Stimulated activated CD4-positive, alpha-beta T cell treated with anti-CD3 and anti-CD28 coated beads, Interleukin-2, amount 100 ng/mL, for 48 hours (primary cell): Measurements from ENCODE around the gene FGF12.
"Not testable (repeated sequence)": the region's sequence is repeated elsewhere in the genome, so short reads cannot be mapped to it uniquely, and the experiment has no call there.

ENCODE experiments used
- DNase-seq, 2 donors: peaks; one replicate each; pipeline ENCODE4 v3.0.0-alpha.2; 2020

The FGF12 gene

DNA sequence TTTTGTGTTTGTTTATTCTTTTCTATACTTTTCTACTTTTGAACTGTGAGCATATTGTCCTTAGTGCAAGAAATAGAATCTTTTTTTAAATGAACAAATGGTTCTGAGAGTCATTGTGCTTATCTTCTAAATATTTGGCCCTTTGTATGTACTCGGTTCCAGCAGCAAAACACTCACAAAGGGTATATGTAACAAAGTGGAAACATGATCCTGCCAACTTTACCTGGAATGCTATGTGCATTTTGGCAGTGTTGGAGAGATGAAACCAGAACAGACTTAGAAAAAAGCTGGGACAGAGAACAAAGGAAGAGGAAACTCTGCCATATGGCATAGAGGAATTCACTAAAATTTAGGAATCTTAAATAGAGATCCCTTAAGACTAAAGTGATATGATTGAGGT, 150.1 kb downstream of the FGF12 start:
- DNase-seq = no peak

DNA sequence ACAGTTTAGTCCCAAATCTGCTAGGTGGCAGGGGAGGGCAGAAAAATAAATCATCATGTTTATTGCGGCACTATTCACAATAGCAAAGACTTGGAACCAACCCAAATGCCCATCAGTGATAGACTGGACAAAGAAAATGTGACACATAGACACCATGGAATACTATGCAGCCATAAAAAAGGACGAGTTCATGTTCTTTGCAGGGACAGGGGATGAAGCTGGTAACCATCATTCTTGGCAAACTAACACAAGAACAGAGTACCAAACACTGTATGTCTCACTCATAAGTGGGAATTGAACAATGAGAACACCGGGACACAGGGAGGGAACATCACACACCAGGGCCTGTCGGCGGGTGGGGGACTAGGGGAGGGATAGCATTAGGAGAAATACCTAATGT, 150.6 kb downstream of the FGF12 start:
- not testable (repeated sequence) for DNase-seq

DNA sequence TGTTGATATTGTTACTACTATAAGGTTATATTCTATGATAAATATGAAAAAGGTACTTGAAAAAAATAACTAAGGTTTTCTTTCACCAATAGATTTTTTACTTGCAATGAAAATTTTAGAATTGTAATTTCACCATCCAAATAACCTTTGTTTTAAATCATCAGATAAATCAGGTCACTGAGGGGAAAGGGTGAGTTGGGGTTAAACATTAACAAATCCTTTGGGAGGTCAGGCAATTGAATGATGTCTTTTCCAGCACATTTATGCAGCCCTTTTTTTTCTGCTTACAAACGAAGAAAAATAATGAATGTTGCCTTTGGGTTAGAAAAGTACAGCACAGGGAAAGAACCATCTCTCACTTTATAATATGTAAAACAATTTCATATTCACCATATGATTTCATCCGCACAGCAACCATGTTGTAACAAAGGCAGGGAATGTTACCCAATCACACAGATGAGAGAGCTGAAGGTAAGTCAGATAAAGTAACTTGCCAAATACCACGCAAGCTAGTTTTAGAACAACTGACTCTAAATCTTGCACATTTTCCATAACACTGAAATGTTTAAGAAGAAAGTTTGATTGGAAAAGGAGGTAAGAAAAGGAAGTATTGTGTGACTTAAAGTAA, 151.3 kb downstream of the FGF12 start:
- no peak for DNase-seq

DNA sequence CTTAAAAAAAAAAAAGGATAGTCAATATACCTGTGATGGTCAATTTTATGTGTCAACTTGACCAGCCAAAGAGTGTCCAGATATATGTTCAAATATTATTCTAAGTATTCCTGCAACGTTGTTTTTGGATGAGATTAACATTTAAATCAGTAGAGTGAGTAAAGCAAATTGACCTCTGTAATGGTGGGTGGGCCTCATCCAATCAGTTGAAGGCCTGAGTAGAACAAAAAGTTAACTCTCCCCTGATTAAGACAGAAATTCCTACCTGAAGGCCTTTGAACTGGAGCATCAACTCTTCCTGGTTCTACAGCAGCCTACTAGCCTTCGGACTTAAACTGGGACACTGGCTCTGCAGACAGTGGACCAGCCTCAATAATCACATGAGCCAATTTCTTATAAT, 154.1 kb downstream of the FGF12 start:
- no peak for DNase-seq

DNA sequence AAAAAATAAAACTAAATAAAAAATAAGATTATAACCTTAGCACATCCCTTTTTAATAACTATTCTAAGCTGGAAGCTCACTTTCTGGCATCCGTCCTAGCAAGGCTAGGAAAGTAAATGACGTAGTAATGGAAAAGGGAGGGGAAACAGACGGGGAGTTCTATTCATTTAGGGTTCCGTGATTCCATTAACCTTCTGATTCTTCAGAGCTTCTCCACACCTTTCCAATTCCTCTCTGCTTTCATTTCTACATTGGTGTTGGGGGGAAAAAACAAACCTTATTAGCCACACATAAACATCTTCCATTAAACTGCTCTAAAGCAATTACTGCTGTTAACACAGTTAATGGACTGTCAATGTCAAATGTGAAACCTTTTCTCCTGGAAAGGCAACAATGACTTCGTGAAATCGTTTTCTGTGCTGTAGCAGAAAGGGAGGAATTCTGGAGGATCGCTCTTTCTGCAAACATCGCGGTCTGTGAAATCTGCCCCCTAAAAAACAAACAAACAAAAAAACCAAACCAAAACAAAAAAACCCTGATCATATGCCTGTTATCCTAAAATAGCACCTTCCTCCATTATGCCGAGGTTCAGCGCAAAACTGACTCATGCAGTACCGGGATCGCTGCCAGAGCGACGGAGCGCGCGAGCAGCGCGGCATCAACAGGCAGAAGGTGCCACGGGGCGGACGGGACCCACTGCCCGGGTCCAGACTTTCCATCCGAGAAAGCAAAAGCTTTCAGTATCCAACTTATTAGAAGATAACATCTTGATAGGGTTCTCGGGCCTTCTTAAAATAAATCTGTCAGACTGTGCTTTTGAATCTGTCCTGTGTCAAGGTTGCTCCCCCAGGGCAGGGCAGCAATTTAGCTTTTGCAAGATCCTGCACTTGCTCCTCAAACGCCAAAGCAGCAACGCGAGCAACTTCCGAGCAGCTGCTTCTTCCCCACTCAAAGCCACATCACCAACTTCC, 156.2 kb downstream of the FGF12 start:
- no peak for DNase-seq

DNA sequence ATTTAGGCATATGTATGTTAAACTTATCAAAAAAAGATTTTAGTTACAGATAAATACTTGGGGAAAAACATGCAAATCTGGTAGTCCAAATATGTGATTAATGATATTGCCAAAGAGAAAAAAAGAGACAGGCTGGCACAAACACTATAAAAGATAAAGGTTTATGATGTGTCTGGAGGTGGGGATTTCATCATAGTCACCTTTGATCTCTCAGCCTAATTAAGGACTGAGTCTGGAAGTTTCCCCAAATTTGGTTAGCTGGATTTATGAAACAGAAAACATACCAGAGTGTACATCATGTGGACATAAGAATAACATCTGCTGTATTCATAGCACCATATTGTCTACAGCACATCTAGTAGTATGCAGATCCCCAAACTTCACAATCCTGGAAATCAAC, 157.0 kb downstream of the FGF12 start:
- DNase-seq = no peak

DNA sequence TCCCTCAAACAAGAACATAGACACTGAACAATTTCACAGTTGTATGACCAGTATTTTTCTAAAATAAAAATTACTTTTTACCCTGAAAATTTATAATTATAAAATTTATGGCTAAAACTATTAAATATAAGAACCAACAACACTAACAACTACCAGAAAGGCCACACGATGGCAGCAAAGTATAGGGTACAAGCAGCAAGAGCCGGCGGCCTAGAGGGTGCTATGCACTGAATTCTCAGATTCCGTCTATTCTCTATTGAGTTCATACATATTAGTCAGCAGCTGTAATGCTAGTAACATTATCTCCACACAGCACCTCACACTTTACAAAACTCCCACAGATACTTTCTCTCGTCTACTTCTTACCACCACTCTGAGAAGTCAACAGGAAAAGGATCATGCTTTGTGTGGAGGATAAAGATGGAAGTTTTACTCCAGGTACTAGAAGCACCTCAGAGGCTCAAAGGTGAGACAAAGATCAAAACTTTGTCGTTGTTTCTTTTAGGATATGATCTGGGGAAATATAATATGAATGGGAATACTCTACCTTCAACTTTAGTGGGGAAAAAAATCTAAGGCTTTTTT, 160.5 kb downstream of the FGF12 start:
- peak; percentile 55 to 57 for DNase-seq

DNA sequence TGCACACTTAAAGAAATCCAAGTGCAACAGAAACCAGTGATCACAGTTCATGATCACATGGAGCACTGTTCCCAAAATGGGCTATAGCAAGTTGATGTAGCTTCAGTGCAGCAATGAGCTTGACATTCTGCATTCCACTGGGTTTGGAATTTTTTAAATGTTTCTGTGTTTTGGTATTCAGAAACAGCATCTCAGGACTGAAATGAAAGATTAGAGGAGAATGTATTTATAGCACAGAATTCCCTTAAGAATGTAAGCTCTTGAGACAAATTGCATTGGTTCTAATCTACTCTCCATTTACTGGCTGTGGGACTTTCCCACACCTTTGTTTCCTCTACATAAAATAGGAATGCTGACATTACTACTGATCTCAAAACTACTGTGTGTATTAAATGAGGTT, 162.7 kb downstream of the FGF12 start:
- DNase-seq = no peak

DNA sequence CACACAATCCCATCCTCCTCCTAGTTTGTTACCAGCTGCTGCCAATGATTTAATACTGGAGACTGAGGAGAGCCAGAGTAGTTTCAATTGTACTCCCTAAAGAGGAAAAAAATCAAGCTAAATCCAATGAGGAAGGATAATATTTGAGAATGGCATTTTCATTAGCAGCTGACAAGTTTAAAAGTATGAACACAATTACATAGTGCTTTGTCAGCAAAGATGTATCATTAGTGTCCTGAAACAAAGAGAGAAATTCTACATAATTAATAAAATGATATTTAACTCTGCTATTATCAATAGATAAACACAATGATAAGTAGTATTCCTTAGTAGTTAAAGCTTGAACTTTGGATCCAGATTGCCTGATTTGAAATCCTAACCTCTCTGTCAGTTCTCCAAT, 163.9 kb downstream of the FGF12 start:
- no peak for DNase-seq

DNA sequence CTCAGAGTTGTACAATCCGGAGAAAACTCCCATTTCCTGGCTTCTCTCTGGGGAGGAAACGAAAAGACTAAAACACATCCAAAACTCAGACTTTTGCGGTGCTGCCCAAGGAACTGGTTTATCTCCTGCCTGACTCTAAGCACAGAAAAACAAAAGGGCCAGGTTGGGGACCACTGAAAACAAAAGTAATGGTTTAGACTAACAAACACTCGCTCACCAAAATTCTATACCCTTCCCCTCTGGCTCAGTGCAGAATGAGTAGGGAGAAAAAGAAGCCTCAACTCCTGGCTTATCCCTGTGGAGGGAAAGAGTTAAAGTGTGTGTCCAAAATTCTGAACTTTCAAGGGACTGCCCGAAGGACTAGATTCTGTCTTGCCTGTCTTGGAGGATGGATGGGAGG, 173.6 kb downstream of the FGF12 start:
- DNase-seq = no peak

DNA sequence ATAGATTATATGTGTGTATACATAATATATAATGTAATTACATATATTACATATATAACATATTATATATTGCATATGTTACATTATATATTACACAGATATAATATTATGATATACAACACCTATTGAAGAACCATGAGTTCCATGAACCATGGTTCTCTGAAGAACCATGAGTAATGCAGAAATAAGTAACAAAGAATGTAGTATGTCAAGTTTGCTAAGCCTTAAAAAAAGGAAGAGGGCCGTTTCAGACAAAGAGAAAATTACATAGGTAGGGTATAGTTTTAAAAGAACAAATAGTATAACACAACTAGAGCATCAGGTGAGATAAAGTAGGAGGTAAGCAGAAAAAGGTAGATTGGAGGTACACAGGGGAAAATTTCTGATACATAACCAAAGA, 177.0 kb downstream of the FGF12 start:
- DNase-seq = no peak

DNA sequence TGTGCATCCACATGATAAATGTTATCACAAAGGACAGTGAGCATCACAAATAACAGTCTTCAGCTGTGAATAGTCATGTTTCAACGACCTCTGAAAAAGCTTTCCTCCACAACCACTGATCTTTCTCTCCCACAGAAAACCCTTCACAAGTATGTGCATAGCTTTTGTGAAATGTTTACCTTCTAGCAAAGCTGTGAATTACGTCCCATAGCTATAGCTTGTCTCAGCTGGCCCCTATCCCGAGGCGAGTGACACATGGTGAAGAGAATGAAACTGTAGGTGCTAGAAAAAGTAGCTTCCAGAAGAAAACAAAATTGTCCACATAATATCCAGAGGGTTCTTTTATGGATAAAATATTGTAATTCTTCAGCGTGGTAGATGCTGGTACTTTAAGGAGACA, 182.0 kb downstream of the FGF12 start:
- DNase-seq = no peak

DNA sequence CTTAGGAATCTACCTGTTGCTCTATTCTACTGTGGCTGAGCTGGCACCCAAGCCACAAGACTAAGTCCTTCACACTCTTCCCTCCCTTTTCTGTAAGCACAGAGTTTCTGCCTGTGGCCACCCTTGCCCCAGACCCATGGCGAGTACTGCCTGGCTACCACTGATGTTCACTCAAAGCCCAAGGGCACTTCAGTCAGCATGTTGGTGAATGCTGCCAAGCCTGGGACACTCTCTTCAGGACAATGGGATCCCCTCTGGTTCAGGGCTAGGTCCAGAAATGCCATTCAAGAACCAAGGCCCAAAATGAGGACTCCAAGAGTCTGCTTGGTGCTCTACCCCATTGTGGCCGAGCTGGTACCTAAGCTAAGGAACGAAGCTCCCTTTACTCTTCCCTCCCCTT, 184.2 kb downstream of the FGF12 start:
- DNase-seq = no peak

DNA sequence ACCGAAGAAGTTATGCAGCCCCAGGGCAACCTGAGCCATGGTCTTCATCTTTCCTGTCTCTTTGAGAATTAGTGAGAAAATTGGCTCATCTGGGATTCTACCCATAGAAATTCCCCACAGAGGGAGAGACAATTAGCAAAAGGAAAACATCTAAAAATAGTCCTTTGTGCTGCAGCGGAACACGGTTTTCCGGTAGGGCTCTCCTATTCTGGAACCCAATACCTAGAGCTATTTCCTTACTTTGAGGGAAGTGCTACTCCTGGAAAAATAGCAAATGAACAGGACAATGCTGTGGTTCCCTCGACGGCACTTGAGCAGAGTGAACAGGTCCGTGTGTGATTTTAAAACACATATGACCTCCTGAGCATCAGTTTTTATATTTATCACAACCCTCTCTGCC, 210.5 kb downstream of the FGF12 start:
- no peak for DNase-seq

DNA sequence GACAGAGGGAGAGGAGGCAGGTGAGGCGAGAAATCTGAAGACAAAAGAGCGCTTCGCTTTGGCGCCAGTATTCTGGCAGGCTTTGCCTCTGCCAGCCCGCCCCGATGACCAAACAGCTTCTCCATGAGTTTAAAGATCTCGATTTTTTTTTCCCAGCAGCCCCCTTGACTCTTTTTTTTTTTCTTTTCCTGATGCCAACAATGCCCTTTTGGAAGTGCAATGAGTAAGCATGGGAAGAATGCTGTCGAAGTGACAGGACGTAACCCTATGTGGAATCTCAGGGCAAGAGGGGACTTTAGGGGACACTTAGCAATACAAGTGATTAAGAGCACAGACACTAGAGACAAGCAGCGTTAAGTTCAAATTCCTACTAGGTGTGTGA, 211.7 kb downstream of the FGF12 start:
- no peak for DNase-seq

DNA sequence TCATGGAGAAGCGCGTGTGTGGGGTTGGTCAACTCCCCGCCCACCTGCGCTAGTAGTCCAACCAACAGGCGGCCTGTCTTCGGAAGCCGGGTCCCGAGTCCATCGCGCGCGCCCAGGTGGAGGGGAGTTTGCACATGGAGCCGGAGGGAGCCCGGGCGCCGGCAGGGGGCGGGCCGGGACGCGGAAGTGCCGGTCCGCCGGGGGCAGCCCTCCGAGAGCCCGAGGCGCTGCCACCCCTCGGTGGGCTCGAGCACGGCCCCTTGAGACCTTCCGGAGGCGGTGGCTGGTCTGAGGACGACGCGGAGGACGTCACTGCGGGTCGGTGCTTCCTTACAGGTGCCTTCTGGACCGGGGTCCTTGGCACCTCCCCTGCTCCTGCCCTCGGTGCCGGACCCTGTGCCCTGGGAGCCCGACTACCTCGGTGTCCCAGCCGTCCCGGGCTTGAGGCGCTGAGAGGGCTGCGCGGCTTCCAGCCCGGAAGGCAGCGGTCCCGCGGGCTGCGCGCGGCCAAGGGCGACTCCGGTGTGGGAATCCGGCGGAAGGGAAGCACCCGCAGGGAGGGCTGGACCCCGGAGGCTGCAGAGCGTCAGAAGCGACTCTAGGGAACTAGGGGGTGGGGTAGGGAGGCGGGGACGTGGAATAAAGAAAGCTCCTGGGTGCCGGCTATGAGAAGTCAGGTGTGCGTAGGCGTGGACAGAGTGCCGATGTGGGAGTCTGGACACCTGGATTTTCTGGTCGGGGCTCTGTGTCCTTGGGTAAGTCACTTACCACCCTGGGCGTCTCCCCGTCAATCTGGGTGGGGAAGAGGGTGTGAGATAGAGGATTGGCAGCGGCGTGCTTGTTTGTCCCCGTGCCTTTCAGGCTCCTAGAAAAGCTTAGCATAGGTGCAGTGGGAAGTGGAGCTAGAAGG, 212.3 kb downstream of the FGF12 start:
- no peak for DNase-seq

DNA sequence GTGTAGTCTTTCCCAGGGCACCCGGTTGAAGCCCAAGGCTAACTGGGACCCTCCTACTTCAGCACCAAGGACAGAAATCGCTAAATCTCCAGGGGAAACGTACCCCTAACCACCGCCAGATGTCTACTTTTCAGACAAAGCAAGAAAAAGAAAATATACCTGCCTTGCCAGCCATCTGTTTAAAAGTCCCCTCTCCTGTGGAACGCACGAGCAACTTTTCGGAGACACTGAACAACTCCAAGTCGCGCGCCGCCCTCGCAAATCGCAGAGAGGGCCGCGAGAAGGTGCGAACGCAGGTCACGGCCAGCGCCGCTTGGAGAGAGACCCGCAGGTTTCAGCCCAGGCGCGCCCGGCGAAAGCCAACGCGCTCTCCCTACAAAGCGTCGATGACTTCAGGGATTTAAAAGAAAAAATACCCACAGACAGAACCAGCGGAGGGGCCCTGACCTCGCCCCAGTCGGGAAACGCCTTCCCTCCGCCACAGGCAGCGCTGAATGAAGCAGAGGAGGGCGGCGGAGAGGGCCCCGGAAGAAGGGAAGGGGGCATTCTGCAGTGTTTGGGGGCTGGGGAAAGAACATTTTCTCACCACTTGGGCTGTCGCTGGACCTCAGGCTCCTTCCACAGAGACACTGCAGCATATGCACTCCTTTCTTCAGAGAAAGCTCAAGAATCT, 213.1 kb downstream of the FGF12 start:
- no peak for DNase-seq

DNA sequence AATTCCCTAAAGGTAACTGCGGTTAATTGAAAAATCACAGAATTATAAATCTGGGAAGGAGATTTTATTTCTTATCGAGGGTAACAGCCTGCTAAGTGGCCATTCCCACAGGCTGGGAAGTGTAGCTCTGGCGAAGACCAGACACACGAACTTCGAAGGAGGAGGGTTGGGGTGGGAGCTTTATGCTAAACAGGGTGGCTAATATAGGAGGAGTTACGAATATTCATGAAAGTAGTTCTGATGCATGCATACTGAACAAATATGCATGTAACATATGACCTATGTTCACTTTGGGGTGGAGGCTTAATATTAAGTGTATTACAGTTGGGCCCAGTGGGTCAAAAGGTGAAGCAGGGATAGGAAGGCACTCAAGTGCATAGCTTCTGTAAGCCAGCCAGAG, 221.6 kb downstream of the FGF12 start:
- no peak for DNase-seq

DNA sequence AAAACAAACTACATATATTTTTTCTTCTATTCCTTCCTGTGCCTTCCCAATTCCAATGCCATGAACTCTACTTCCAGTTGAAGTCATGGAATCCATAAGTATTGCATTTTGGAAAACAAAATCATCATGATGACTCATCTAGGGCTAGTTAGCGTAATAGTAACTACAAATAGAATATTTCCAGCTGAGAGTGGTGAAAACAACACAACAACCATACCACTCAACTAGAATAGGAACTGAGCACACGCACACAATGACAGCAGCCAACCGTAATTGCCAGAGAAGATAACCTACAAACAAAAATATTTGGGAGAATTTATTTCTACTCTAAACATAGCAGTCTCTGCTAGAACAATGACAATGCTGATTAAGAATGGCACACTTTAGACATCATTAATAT, 225.9 kb downstream of the FGF12 start:
- DNase-seq = no peak

DNA sequence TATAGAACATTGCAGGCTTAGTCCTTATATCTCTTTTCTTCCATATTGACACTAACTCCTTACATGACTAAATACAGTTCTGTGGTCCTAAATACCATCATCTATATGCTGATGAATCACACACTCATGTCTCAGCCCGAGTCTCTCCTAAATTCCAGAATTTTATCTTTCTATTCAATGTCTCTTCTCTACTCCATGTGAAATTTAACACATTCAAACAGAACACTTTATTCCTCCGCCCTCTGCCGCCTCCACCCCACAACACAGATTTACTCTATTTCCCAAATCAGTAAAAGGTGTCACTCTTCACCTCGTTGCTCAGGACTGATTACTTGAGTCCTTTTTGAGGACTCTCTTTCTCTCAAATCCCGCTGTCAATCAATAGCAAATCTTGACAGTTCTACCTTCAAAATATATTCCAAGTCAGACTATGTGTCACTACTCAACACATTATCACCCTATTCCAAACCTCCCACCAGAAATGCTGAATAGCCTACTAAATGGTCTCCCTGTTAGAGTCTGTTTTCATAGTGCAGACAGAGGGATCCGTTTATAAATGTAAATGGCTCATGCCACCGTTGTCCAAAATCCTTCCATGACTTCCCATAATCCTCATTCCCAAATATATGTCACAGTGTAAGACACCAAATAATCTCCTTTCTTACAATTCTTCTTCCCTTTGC, 230.3 kb downstream of the FGF12 start:
- DNase-seq = no peak

DNA sequence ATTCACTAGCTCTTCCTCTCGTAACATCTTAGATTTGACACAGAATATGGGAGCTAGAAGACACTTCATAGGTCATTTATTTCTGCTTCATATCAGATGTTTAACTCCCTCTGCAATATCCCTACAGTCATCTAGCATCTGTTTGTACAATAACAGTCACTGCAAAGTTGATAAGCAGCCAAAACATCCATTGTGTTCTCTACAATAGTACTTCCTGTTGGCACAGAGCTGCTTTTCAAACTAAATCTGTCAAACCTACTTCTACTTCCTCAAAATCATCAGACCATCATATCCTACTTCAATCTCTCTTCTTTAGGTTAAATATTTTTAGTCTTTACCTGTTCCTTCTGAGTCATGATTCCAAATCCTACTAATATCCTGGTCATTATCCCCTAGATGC, 233.2 kb downstream of the FGF12 start:
- no peak for DNase-seq

DNA sequence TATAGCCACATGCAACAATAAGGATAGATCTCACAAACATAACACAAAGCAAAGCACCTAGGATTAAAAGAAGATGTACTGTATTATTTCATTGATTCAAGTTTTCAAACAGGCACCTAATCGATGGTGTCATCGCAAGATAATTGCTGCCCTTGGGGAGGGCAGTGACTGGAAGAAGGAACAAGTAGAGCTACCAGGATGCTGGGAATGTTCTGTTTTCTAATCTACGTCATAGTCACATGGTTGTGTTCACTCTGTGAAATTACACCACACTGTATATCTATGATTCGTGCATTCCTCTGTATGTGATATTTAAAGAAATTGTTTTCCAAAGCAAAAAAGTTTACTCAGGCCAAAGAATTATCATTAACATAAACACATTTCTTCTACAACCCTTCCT, 236.6 kb downstream of the FGF12 start:
- DNase-seq = no peak
